Kidney (tissue), 14 donors: ENCODE measurements around the gene PSMB5. TPM values are rescaled to one million over a fixed set of nuclear protein-coding genes. Genes with fewer than 3 reads are reported as not detected.

Experiments
- DNase-seq, 5 donors: peaks; one replicate each; pipeline ENCODE4 v3.0.0-alpha.2; 2013 to 2020
- FAIRE-seq: peaks from 2 replicates; lab custom pipeline; 2012; peaks lifted over from hg19 to GRCh38; lab: Jason Lieb, UNC
- H3K27ac ChIP-seq, 2 donors: one replicate each; pipeline ENCODE4 v1.7.0; 2013; ENCODE audit warnings: low read depth in 2 of 2, low read length in 2 of 2, inconsistent platforms in 1 of 2
- H3K27me3 ChIP-seq: one replicate; pipeline ENCODE4 v1.7.1; 2013; ENCODE audit warnings: low read length, inconsistent platforms; ENCODE audit not compliant: control insufficient read depth, insufficient read depth
- H3K36me3 ChIP-seq, 3 donors: one replicate each; pipeline versions ENCODE4 v1.7.0 to v1.7.1; 2013; ENCODE audit warnings: low read length in 3 of 3, control low read depth in 1 of 3, inconsistent platforms in 1 of 3; ENCODE audit not compliant: insufficient read depth in 3 of 3, control insufficient read depth in 2 of 3
- H3K4me1 ChIP-seq, 3 donors: one replicate each; pipeline versions ENCODE4 v1.7.0 to v1.7.1; 2013; ENCODE audit warnings: low read length in 3 of 3, inconsistent platforms in 1 of 3, low read depth in 1 of 3; ENCODE audit not compliant: control insufficient read depth in 2 of 3, insufficient read depth in 2 of 3
- H3K4me3 ChIP-seq, 3 donors: one replicate each; pipeline versions ENCODE4 v1.7.0 to v1.8.1; 2013; ENCODE audit warnings: low read length in 3 of 3, control low read depth in 1 of 3, inconsistent platforms in 1 of 3
- H3K9ac ChIP-seq, 3 donors: one replicate each; pipeline versions ENCODE4 v1.7.0 to v1.7.1; 2013; ENCODE audit warnings: low read length in 3 of 3, control low read depth in 1 of 3, inconsistent platforms in 1 of 3
- H3K9me3 ChIP-seq, 3 donors: one replicate each; pipeline versions ENCODE4 v1.7.0 to v1.7.1; 2013; ENCODE audit warnings: low read length in 3 of 3, control low read depth in 1 of 3, inconsistent platforms in 1 of 3; ENCODE audit not compliant: control insufficient read depth in 2 of 3, insufficient read depth in 1 of 3
- intact Hi-C: fragments of 100-400 bp; cut with DNase I; formaldehyde crosslinking; loops from one replicate; pipeline ENCODE4 v1.11.1; 2022
- polyA plus RNA-seq: library from polyadenylated mRNA; stranded (reverse); fragments of 350-450 nt; fragmentation: Illumina TruSeq; extraction: RNeasy Lipid Tissue Mini Kit (QIAGEN cat#74804); gene quantifications from one replicate; pipeline ENCODE4 v1.2.3, GENCODE V29; 2014; ENCODE audit warnings: low read depth, low replicate concordance; ENCODE audit not compliant: insufficient read depth
- total RNA-seq: library from RNA; stranded (reverse); fragmentation: NEBNext Ultra II Directional; extraction: Animal tissue kit (Norgen Biotek cat#: 25700); gene quantifications from one replicate; pipeline ENCODE4 v1.2.1, GENCODE V29; 2021
- TF ChIP-seq, protein P1 (sequence below): IDR thresholded peaks from 3 replicates; pipeline ENCODE4 v1.5.1; 2012; ENCODE audit warnings: mild to moderate bottlenecking, moderate library complexity, borderline replicate concordance; ENCODE audit not compliant: insufficient read depth; ENCODE audit errors: extremely low read depth
- donor health status: control.
- donor health status: control.
- donor health status: control.
- donor health status: control.
- donor health status: control.
- donor health status: DM: yes; HTN: yes; CAD: no.
- donor health status: Normal renal cell carcinoma (clear cell type).

The PSMB5 gene
- total and polyA plus RNA-seq, 2 donors from 2014 or later, result 87.1 to 190 TPM

DNA sequence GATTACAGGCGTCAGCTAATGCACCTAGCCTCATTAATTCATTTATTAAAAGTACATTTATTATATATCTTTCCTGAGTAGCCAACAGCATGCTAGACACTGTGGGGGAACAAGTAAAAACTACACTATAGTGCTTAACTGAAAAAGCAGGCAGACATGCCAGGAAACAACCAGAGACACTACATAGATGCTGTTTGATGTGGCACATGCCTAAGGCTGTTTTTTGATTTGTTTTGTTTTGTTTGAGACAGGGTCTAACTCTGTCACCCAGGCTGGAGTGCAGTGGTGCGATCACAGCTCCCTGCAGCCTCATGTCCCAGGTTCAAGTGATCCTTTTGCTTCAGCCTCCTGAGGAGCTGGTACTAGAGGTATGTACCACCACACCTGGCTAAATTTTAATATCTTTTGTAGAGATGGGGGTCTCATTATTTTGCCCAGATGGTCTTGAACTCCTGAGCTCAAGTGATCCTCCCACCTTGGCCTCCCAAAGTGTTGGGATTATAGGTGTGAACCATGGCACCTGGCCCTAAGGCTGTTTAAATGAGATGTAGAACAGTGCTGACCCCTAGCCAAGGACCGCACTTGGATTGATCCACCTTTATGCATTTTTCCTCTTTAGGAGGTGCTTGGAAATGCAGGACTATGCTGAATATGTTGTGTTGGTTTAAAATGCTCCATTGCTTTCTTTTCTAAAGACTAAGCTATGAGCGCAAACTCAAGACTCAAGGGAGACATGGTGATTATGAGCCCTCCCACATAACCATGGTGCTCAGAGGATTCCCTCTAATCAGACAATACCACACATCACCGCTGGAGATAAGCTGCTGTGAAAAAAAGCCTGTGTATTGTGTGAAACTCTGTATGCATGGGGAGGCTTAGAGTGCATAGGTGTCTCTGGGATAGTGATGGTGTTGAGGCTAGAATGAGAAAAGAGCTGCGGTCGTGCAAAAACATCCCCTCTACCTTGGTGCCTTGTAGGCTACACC, 14.3 kb downstream of the PSMB5 start:
- Histone ChIP-seq H3K9ac (no peak overlapping the region), H3K4me1 (peaks cover 0 to 3% (median 0%) of the 10 kb centered on the region in 3 donors), H3K9me3 (no peaks in the 10 kb centered on the region), H3K27me3 (no peaks in the 10 kb centered on the region), H3K27ac (no peak overlapping the region), H3K36me3 (peaks cover 0 to 3% (median 0%) of the 10 kb centered on the region in 3 donors), H3K4me3 (no peak overlapping the region)
- FAIRE-seq (no peak), DNase-seq (peak in 1 of 5 donors; percentile 15)
- TF ChIP-seq, protein P1, sequence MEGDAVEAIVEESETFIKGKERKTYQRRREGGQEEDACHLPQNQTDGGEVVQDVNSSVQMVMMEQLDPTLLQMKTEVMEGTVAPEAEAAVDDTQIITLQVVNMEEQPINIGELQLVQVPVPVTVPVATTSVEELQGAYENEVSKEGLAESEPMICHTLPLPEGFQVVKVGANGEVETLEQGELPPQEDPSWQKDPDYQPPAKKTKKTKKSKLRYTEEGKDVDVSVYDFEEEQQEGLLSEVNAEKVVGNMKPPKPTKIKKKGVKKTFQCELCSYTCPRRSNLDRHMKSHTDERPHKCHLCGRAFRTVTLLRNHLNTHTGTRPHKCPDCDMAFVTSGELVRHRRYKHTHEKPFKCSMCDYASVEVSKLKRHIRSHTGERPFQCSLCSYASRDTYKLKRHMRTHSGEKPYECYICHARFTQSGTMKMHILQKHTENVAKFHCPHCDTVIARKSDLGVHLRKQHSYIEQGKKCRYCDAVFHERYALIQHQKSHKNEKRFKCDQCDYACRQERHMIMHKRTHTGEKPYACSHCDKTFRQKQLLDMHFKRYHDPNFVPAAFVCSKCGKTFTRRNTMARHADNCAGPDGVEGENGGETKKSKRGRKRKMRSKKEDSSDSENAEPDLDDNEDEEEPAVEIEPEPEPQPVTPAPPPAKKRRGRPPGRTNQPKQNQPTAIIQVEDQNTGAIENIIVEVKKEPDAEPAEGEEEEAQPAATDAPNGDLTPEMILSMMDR, result no peak
- intact Hi-C loops, result no loop called here

DNA sequence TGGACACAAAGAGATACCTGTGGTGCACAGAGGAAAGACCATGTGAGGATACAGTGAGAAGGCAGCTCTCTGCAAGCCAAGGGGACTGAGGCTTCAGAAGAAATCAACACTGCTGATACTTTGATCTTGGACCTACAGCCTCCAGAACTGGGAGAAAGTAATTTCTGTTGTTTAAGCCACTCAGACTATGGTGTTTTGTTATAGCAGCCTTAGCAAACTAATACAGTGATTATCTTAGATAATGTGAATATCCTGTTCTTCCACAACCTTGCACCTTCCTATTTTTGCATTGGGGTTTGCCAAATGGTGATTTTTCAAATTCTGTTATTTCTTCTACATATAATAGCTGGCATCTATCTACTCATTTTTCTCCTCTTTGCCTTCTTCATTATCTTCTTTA, 16.6 kb downstream of the PSMB5 start:
- no peak for FAIRE-seq
- intact Hi-C loops, result no loop called here
- Histone ChIP-seq H3K9ac (no peak overlapping the region), H3K4me3 (no peak overlapping the region), H3K4me1 (no peaks in the 10 kb centered on the region), H3K27ac (no peak overlapping the region), H3K27me3 (no peaks in the 10 kb centered on the region), H3K36me3 (no peaks in the 10 kb centered on the region), H3K9me3 (no peaks in the 10 kb centered on the region)
- TF ChIP-seq, protein P1, result no peak
- no peak for DNase-seq

DNA sequence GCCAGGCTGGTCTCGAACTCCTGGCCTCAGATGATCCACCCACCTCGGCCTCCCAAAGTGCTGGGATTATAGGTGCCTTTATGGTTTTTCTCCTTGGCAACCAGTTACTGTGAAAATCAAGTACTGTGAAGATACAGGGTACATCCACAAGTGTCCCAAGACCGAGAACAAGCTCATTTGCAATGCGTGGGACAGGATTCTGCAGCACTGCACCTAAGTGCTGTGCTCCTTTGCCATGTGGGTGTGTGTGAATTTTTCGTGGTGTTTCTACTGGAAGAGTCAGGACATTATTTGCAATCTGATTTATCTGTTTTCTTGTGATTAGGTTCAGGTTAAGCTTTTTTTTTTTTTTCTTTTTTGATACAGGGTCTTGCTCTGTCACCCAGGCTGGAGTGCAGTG, 17.6 kb downstream of the PSMB5 start:
- TF ChIP-seq, protein P1, result no peak
- Histone ChIP-seq H3K27ac (no peak overlapping the region), H3K27me3 (no peaks in the 10 kb centered on the region), H3K9me3 (no peaks in the 10 kb centered on the region), H3K4me1 (no peaks in the 10 kb centered on the region), H3K9ac (no peak overlapping the region), H3K4me3 (no peak overlapping the region), H3K36me3 (no peaks in the 10 kb centered on the region)
- DNase-seq, result peak in 1 of 5 donors; percentile 9
- intact Hi-C loops, result no loop called here
- no peak for FAIRE-seq
